SW 1271 (cell line): ENCODE measurements around the gene MUC20.
"Not testable (repeated sequence)": the region's sequence is repeated elsewhere in the genome, so short reads cannot be mapped to it uniquely, and the experiment has no call there.

Experiments used
- DNase-seq, 2 experiments: peaks; one replicate each; lab custom pipeline; 2025; lab: John Stamatoyannopoulos, UW

MUC20 gene

DNA sequence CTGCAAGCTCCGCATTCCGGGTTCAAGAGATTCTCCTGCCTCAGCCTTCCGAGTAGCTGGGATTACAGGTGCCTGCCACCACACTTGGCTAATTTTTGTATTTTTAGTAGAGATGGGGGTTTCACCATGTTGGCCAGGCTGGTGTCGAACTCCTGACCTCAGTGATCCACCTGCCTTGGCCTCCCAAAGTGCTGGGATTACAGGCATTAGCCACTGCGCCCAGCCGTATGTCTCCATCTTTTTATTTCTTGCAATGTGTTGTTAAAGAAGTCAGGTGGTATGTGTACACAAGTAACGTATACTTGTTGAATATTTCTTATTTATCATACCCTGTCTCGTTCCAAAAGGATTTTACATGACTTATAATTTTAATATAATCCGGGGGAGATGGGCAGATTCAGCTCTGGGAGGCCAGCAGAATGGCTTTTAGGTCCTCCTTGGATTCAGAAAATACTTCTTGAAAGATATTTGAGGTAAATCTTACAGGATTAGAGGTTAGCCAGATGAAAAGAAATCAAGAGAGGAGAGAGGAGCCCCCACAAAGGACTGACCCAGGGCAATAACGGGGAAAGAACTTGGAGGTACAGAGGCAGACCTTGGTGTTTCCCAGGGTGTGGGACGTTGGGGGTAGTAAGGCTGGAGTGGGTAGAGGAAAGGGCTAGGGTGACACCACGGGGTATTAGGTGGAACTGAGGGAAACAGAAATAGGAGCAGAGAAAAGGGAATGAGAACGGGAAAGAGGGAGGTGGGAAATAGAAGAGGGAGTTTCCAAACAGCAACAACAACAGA is 27.2 kb upstream of the MUC20 start:
- no peak for DNase-seq

DNA sequence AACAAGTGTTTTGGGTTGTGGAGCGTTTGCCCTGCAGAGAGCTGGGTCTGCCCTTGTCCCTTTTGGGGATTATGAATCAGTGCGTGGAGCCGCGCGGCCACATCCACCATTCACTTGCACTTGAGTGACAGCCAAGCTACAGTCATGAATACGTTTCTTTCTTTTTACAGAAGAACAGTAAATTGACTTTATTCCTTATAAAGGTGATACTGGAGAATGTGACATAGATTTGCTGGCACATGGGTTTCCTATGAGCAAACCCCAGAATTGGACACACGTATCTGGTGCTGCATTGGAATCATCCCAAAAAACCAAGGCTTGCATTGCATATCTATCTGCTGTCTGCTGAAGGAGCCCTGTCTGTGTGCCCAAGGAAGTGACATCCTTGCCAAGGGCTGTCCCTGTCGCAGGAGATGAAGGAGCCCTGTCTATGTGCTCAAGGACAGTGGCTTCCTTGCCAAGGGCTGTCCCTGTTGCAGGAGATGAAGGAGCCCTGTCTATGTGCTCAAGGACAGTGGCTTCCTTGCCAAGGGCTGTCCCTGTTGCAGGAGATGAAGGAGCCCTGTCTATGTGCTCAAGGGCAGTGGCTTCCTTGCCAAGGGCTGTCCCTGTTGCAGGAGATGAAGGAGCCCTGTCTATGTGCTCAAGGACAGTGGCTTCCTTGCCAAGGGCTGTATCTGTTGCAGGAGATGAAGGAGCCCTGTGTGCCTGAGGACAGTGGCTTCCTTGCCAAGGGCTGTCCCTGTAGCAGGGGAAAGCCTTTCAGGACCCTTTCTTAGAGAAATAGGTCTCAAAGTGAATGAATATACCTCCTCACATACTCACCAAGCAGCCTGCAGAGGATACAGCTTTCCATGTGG is 26.3 kb upstream of the MUC20 start:
- DNase-seq = not testable (repeated sequence)

DNA sequence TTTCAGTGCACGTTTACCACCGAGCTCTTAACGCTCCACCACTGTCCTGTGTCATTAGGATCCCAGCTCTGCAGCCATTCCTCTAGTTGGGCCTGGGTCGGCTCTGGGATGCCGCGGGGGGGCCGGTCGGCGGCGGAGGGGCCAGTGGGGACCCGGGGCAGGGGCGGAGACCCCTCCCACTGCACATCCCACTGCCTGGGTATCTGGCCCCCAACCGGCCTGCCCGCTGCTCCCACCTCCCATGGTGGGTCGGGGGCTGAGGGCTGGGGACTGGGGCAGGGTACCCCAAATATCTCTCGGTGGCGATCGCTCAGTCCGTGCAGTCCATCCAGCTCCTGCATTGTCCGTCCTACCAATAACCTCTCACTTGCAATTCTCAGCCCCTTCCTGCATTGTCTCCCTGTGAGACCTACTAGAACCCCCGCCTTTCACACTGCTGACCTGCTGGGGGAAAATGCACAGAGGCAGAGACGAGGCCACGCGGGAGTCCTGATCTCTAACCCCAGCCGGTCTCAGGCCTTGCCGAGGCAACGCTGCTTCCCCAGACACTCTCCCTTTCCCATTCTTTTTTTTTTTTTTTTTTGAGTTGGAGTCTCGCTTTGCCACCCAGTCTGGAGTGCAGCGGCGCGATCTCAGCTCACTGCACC is 24.0 kb upstream of the MUC20 start:
- no peak for DNase-seq

DNA sequence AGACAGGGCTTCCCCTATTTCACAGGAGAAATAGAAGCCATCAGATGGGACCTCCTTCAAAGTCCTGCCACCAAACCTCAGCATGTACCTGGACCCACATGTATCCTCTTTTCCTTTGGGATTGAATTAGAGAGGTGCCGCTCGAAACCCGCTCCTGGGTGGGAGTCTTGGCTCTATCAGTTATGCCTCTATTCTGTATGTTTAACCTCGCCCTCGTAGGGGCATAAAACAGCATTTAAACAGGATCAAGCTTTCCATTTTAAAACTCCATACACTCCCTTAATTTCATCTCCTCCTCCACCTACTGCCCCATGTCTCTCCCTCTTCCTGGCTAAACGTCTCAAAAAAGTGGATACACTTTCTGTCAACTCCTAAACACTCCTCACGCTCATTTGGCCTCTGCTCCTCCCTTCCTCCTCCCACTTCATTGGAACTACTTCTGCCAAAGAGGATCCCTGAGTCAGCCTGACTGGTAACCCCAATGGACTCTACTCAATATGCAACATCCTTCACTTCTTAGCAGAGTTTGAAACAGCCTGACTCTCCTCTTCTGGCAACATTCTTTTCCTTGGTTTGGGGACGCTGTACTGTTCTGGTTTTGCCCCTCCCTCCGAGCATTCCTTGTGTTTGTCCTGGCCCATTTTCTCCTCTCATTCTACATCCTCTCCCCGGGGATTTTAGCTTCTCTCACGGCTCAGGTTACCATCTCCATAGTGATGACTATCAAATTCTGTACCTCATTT is 23.0 kb upstream of the MUC20 start:
- DNase-seq = no peak

DNA sequence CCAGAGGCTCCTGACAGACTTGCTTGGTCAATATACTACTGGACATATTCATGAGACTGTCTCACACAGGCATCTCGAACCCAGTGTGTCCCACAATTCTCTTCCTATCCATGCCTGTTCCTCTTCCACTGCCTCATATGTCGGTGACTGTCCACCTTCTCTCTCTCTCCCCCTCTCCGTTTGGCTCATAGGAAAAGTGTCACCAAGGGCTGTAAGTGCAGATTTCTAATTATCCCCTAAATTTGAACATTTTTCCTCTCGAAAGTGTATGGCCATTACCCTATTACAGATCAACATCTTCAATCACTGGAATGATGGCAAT is 22.5 kb upstream of the MUC20 start:
- no peak for DNase-seq

DNA sequence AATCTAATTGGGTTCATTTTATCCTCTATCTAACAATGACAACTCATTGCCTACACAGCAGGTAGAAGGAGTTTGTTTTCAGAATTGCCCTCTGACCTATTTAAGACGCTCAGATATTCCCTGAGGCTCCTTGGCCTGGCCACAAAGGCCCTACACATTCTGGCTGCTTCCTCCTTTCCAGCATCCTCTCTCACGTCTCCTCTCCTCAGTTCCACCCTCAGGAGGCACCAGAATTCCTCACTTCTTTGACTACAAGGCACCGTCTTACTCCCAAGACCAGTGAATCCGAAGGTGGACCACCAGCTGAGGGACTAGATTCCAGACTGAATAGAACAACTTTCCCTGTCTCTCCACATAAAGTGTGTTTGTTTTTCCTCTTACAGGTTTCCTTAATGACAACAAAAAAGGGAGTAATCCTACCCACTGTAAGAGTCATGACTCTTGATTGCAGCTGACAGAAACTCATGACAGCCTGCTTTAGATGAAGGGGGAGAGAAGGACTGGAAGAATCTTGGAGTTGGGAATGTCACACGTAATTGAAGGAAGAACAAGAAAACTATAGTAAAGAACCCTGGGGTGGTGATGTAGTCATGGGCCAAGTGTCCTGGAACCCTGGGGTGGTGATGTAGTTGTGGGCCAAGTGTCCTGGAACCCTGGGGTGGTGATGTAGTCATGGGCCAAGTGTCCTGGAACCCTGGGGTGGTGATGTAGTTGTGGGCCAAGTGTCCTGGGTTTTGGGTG is 22.0 kb upstream of the MUC20 start:
- DNase-seq = no peak

DNA sequence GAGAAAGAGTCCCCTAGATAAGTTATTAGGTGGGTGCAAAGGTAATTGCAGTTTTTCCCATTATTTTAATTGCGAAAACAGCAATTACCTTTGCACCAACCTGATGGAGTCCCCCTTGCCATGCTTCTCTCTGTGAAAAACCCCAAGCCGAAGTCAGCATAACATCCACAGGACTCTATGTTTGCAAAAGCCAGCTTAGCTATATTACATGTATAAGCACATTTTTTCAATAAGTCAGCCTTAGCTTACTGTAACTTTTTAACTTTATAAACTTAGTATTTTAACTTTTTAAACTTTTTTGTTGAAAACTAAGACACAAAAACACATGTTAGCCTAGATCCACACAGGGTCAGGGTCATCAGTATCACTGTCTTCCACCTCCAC is 21.4 kb upstream of the MUC20 start:
- DNase-seq = no peak

DNA sequence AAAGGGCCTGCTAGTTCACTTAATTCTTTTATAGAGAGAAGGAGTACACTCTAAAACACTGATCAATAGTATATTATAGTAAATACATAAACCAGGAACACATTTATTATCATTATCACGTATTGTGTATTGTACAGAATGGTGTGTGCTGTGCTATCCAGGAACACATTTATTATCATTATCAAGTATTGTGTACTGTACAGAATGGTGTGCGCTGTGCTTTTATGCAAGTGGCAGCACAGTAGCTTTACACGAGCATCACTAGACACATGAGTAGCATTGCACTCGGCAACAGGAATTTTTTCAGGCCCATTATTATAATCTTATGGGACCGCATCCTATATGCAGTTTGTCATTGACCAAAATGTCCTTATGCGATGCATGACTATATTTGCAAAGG is 20.9 kb upstream of the MUC20 start:
- DNase-seq = no peak

DNA sequence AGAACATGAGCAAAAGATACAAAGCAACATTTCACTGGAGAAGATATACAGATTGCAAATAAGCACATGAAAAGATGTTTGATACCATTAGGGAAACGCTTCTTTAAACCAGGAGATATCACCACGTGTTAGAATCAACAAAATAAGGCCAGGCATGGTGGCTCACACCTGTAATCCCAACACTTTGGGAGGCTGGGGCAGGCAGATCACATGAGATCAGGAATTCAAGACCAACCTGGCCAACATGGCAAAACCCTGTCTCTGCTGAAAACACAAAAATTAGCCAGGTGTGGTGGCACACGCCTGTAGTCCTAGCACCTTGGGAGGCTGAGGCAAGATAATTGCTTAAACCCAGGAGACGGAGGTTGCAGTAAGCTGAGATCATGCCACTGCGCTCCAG is 20.5 kb upstream of the MUC20 start:
- DNase-seq = no peak

DNA sequence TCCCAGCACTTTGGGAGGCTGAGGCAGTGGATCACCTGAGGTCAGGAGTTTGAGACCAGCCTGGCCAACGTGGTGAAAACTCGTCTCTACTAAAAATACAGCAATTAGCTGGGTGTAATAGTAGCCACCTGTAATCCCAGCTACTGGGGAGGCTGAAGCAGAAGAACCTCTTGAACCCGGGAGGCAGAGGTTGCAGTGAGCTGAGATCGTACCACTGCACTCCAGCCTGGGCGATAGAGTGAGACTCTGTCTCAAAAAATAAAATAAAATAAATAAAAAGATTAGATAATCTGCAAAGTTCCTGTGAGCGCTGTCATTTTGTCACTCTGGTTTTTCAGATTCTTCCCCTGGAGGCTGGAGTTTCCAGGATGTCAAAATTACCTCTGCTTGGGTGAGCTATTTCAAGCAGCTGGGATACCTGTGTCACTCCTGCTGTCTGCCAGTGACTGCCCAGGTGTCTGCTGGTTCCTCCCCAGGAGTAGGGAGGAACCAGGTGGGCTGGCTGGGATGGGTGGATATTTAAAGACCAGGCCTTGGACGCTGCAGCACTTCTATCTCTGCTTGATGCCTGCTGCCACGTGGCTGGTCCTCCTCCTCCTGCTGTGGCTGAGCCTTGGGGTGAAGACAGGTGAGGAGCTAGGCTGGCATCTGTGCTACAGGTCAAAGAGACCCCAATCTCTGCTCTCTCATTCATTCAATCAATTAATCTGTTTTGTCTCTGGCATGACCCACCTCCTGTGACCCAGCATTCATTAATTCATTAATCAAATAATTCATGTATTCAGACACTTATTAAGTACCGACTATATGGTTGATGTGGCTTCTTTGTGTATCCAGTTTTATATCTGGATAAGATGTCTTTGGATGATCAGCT is 19.5 kb upstream of the MUC20 start:
- DNase-seq = no peak

DNA sequence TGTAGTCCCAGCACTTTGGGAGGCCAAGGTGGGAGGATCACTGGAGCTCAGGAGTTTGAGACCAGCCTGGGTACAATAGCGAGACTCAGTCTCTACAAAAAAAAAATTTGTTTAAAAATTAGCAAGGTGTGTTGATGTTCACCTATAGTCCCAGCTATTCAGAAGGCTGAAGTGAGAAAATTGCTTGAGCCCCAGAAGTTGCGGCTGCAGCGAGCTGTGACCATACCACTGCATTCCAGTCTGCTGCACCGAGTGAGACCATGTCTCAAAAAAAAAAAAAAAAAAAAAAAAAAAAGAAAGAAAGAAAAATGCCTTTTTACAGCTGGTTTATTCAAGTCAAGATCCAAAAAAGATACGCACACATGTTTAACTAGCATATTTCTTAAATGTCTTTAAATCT is 17.0 kb upstream of the MUC20 start:
- DNase-seq = no peak

DNA sequence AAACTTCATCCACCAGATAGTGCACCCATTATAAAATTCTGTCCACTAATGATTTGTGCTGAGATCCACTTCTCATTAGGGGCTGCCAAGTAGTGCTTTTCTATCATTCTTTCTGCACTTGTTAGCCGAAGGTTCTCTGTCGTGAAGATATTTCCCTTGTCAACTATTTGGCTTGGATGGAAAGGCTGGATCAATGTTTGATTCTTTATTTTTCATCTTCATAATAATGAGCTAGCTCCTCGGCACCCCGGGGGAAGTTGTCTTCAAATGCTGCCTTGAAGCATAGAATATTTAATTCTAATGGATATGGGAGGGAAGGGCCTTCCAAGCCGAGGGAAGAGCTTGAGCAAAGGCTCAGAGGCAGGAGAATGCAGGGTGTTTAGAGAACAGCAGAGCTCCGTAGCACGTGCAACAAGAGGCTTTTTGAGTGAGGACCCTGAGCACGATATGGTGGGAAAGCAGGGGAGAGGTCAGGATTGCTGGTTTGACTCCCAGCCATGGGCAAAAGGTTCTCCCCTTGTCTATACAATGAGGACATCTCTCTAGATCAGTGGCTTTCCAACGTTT is 16.3 kb upstream of the MUC20 start:
- no peak for DNase-seq

DNA sequence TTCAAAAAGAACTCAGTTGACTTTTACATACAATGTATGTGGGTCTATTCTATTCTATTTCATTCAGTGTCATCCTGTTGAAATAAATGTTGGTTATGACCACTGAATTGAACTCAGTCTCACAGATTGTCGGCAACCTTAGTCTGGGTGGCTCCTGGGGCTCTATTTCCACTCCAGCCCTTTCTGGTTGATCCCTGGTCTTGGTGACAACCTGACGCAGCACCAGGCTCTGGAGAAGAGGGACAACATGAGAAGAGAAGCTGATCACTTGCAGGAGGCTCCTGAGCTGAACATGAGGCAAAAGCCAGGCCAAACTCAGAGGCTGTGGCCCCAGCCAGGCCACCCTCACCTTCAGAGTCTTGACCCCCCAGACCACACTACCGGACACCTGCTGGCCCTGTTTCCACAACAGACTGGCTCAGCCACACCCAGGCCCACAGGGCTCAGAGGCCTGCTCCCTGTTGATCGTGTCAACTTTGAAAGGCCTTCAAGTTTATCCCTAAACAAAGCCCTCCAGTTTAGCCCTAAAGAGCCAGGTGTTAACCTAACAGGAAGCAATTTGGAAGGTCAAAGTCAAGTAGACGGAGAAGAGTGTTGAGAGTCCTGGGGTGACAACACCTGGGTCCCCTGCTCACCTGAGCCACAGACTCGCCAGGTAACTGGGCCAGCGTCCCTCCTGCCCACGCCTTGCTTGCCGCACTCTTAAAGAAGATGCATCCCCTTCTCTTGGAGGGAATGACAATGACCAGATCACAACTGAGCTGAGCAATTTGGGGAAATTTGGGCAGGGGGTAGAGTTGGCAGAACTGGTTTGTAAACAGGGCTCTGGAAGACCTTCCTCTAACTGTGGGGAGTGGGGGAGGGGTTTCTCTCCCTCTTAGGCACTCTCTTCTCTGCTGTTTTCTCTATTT is 15.4 kb upstream of the MUC20 start:
- no peak for DNase-seq

DNA sequence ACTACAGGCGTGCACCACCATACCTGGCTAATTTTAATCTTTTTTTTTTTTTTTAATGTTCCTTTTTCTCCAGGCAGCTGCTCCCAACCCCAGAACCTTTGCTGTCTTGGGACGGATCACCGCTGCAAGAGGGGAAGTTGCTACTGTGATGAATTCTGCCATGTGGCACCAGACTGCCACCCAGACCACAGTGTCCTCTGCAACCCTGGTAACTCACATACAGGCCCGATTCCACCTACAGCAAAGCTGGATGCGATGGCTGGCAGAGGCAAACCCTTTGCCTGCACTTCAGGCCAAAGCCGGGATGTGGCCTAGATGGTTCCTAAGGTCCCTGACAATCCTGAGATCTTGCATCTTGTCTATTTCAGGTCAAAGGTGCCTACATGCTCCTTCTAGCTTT is 12.7 kb upstream of the MUC20 start:
- DNase-seq = no peak

DNA sequence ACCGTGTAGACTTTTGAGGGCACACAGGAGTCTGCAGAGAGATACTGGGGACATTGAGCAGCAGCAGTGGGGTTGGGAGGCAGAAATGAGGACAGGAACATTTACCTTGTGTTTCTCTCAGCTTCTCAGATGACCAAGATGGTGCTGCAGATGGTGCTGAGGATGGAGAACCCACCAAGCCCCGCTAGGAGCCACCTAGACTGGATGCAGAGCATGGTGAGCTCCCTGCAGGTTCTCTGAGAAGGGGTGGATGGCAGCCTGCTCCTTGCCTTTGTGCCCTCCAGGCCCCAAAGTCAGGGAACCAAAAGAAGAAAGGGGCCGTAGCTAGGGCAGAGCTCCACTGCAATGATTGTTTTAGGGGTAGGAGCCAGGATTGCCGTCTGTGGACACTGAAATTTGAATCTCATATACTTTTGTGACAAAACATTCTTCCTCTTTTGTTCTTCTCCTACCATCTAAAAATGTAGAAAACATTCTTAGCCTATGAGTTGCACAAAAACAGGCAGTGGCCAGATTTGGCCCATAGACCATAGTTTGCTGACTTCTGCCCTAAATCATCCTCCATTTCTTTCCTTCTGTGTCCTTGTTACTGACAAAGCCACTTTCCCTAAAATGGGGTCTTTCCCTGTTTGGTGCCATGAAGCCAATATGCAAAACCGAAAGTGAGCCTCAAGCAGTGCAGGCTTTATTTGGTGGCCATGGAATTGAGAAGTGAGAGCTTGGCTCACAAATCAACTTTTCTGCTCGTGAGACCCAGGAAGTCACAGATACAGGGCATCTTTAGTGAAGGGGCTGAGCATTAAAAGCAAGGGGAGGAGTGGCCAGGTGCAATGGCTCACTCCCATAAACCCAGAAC is 11.9 kb upstream of the MUC20 start:
- DNase-seq = no peak

DNA sequence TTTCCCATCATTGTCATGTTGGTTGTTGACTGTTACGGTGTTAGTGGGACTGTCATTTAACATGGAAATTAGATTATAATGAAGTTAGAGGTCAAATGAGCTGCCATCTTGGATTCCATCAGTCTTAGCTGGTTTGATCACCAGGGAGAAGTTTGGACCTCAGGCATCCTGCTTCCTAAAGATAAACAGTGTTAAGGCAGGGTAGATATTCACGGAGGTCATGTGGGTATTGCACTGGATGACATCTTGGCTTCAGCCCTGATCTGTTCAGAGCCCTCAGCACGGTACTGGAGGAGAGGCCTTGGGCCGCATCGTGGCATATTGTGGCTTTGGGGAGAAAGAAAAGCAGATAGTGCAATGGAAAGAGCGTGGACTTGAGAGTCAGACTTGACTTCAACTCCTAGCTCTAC is 11.1 kb upstream of the MUC20 start:
- DNase-seq = no peak

DNA sequence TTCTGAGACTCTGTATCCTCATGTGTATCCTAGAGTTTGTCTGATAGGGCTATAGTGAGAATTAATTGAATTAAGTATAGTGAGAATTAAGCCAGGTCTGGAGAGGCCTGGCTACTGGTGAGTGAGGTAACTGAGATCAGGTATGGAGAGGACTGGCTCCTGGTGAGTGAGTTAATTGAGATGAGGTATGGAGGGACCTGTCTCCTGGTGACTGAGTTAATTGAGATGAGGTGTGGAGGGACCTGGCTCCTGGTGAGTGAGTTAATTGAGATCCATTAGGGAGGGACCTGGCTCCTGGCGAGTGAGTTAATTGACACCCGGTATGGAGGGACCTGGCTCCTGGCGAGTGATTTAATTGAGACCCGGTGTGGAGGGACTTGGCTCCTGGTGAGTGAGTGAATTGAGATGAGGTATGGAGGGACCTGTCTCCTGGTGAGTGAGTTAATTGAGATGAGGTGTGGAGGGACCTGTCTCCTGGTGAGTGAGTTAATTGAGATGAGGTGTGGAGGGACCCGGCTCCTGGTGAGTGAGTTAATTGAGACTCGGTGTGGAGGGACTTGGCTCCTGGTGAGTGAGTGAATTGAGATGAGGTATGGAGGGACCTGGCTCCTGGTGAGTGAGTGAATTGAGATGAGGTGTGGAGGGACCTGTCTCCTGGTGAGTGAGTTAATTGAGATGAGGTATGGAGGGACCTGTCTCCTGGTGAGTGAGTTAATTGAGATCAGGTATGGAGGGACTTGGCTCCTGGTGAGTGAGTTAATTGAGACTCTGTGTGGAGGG is 10.5 kb upstream of the MUC20 start:
- DNase-seq = not testable (repeated sequence)
